ENCODE results near the gene LY9. TPM values are rescaled to one million over a fixed set of nuclear protein-coding genes. Genes with fewer than 3 reads are reported as not detected.

Gene LY9
- total RNA-seq, 1 donor from 2014 or later, result 0.11 TPM

DNA sequence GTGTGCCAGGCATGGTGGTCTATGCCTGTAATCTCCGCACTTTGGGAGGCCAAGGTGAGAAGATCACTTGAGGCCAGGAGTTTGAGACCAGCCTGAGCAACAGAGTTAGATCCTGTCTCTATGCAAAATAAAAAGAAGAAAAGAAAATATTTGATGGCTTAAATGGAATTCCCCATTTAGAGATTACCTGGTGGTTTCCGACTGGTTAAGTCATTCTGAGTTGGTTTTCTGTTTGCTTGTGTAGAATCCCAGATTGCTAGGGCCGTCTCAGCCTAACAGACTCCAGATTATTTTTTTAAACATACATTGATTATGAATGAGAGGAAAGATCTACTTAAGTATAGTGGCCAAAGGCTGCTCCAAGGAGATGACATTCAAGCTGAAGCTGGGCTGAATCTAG, 22.9 kb upstream of the LY9 start:
- H3K27ac ChIP-seq, result no peak overlapping the region
- no peak for DNase-seq (ENCODE audit: low spot score in 2 of 2)
- no peaks in the 10 kb centered on the region for H3K36me3 ChIP-seq
- TF ChIP-seq, protein P1, sequence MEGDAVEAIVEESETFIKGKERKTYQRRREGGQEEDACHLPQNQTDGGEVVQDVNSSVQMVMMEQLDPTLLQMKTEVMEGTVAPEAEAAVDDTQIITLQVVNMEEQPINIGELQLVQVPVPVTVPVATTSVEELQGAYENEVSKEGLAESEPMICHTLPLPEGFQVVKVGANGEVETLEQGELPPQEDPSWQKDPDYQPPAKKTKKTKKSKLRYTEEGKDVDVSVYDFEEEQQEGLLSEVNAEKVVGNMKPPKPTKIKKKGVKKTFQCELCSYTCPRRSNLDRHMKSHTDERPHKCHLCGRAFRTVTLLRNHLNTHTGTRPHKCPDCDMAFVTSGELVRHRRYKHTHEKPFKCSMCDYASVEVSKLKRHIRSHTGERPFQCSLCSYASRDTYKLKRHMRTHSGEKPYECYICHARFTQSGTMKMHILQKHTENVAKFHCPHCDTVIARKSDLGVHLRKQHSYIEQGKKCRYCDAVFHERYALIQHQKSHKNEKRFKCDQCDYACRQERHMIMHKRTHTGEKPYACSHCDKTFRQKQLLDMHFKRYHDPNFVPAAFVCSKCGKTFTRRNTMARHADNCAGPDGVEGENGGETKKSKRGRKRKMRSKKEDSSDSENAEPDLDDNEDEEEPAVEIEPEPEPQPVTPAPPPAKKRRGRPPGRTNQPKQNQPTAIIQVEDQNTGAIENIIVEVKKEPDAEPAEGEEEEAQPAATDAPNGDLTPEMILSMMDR (IDR thresholded peaks at IDR 0.05), result no peak
- intact Hi-C loops (cut with DNase I), result no loop called here
- H3K9me3 ChIP-seq, result no peaks in the 10 kb centered on the region
- no peaks in the 10 kb centered on the region for H3K27me3 ChIP-seq
- no peaks in the 10 kb centered on the region for H3K4me1 ChIP-seq
- no peak overlapping the region for H3K4me3 ChIP-seq

DNA sequence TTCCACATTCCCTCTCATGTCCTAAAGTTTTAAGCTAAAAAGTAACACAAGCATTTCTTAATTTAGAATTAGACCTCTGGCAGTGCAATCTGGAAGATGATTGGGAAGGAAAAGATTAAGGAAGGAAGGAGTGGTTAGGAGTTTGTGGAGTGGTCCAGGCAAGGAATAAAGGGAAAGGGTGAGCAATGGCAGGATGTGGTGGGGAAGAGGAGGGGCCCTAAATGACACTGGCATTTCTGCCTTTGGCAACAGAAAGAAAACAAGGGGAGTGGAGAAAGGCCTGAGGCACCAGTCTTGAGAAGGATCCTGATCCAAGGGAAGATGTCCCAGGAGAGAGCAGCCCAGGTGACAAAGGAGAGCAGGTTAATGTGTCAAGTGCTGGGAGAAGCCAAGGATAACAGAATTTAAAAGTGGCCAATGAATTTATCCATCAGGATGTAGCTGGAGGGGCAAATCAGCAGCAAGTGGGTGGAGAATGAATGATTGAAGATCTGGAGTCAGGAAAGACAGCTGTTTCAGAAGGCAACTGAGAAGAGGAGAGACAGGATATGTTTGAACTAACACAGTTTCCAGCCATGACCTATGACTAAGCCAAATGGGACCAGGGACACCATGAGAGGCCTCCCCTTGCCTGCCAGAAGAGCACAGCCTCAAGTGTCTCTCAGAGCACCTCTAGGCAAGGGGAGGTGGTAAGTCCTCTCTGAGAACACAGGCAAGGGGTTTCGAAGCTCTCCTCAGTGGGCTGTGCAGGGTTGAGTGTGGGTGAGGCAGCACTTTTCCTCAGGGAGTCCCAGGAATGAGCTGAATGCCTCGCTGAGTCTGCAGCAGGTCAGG, 20.9 kb upstream of the LY9 start:
- DNase-seq (ENCODE audit: low spot score in 2 of 2), result no peak
- H3K9me3 ChIP-seq, result no peaks in the 10 kb centered on the region
- intact Hi-C loops (cut with DNase I), result no loop called here
- TF ChIP-seq, protein P1 (IDR thresholded peaks at IDR 0.05), result no peak
- no peak overlapping the region for H3K4me3 ChIP-seq
- H3K4me1 ChIP-seq, result no peaks in the 10 kb centered on the region
- no peak overlapping the region for H3K27ac ChIP-seq
- no peaks in the 10 kb centered on the region for H3K27me3 ChIP-seq
- H3K36me3 ChIP-seq, result no peaks in the 10 kb centered on the region

DNA sequence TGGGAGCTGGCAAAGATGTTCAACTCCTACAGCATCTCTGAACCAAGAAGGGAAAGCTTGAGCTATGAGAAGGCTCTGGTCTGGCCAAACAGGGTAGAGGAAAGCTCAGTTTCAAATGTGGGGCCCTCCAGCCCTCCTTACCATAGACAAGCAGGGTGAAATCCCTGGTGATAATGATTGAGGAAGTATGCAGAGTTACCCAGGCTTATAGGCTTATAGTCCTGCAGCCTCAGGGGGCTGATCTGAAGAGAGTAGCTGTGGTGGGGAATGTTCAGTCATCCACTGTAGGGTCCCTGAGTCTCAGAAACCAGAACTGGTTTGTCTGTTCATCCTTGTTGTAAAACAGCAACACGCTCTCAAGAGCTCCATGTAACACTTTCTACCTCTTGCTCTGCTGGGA, 19.8 kb upstream of the LY9 start:
- Histone ChIP-seq H3K27ac (no peak overlapping the region), H3K36me3 (no peaks in the 10 kb centered on the region), H3K27me3 (no peaks in the 10 kb centered on the region), H3K9me3 (no peaks in the 10 kb centered on the region), H3K4me1 (no peaks in the 10 kb centered on the region), H3K4me3 (no peak overlapping the region)
- intact Hi-C loops (cut with DNase I), result no loop called here
- TF ChIP-seq, protein P1 (IDR thresholded peaks at IDR 0.05), result no peak
- DNase-seq (ENCODE audit: low spot score in 2 of 2), result no peak

DNA sequence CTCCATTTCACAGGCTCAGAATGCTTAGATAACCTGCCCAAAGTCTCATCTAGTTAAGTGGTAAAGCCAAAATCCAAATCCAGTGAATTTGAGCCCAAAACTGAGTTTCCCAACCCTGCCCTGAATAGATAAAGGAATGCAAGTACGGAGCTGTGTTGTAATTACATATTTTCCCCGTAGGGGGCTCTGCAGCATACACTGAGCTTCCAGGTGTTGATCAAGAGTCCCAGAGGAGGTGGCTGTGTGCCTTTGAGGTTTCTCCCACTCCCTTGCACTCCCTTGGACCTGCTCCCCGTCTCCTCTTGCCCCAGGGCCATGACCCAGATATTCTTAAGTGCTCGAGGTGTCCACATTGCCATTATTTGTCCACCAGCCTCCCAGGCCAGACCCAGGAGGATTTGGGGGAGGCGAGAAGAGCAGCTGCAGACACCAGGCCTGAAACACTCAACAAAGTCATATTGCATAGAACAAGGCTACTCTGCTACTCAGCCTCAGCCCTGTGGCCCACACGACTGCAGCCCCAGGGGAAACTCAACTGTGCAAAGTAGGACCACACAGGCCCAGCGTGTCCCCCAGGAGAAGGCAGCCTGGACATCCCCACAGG, 18.4 kb upstream of the LY9 start:
- Histone ChIP-seq H3K36me3 (no peaks in the 10 kb centered on the region), H3K27me3 (no peaks in the 10 kb centered on the region), H3K27ac (no peak overlapping the region), H3K9me3 (no peaks in the 10 kb centered on the region), H3K4me3 (no peak overlapping the region), H3K4me1 (no peaks in the 10 kb centered on the region)
- no peak for DNase-seq (ENCODE audit: low spot score in 2 of 2)
- TF ChIP-seq, protein P1 (IDR thresholded peaks at IDR 0.05), result no peak
- intact Hi-C loops (cut with DNase I), result no loop called here

DNA sequence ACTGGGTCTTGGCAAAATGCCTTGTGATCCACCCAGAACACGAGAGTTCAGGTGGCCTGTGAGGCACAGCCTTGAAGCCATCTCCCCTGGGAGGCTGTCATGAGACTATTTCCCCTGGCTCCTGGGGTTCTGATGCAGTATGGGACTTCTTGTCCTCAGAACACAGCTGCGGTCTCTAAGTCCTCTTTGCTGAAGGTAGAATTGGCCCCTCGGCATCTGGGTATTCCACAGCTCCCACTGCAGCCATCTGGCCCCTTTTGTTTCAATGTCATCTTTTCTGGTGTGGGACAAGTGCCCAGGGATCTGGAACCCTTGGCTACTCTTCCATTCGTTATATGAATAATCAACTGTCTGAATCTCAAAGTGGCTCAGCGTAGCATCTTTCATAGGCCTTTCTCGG, 17.0 kb upstream of the LY9 start:
- TF ChIP-seq, protein P1 (IDR thresholded peaks at IDR 0.05), result no peak
- no peaks in the 10 kb centered on the region for H3K36me3 ChIP-seq
- no peak overlapping the region for H3K27ac ChIP-seq
- H3K4me3 ChIP-seq, result no peak overlapping the region
- H3K27me3 ChIP-seq, result no peaks in the 10 kb centered on the region
- H3K9me3 ChIP-seq, result no peaks in the 10 kb centered on the region
- no peaks in the 10 kb centered on the region for H3K4me1 ChIP-seq
- DNase-seq (ENCODE audit: low spot score in 2 of 2), result no peak
- intact Hi-C loops (cut with DNase I), result no loop called here
